Stimulated activated CD8-positive, alpha-beta memory T cell treated with anti-CD3 and anti-CD28 coated beads, Interleukin-12 subunit alpha, Interleukin-12 subunit beta, amount 100 ng/mL, for 4 hours (primary cell): ENCODE data around the gene ZKSCAN5.
A peak's percentile ranks its signal among the peaks of the same experiment; 100 is the strongest.
"Not testable (repeated sequence)": the region's sequence is repeated elsewhere in the genome, so short reads cannot be mapped to it uniquely, and the experiment has no call there.

ENCODE experiments used
- DNase-seq: peaks from one replicate; pipeline ENCODE4 v3.0.0-alpha.2; 2020; ENCODE audit warnings: low read depth

ZKSCAN5 gene

GRCh38 chr7:99498546-99498944, 5.9 kb upstream of the ZKSCAN5 start:
- DNase-seq, result no peak

GRCh38 chr7:99499371-99499720, 5.1 kb upstream of the ZKSCAN5 start:
- no peak for DNase-seq

DNA sequence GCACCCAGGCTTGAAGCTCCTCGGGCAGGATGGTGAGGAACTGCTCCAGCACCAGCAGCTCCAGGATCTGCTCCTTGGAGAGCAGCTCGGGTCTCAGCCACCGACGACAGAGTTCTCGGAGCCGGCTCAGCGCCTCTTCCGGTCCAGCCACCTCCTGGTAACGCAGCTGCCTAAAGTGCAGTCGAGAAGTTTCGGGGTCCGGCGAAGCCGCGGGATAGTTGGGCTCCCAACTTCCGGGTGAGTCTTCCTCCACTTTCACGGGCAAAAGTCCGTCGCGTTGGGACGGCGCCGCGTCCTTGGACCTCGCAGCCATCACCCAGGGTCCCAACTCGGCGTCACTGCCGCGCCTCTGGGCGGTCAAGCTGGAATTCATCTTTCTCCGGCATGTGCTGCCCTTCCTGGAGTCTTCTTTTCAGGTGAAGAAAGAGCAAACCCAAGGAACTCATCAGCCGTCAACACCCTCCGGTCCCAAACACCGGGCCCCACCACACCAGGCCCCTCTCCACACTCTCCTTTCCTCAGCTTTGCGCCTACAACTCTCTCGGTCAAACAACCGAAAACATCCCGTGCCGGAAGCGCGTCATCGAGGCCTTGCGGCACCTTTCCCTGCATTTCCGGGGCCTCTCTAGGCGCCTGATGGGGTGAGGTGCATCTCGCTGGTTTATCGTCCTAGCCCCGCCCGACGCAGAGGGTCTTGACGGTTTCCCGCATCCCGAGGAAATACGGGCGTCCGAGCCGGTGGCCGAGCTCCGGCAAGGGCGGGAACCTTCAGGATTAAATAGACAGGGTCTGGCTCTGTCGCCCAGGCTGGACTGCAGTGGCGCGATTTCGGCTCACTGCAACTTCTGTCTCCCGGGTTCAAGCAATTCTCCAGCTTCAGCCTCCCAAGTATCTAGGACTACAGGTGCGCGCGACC, 4.5 kb upstream of the ZKSCAN5 start, which contains the start of gene ZNF394:
Gene ZNF394 (minus strand): TSS at position 561 of the 916 bp plus-strand sequence. CDS start 188 bp downstream, at position 373.
- DNase-seq, result peak; percentile 75

- no peak for DNase-seq
Measured at GRCh38 chr7:99500637-99501009, 3.8 kb upstream of the ZKSCAN5 start.

DNA sequence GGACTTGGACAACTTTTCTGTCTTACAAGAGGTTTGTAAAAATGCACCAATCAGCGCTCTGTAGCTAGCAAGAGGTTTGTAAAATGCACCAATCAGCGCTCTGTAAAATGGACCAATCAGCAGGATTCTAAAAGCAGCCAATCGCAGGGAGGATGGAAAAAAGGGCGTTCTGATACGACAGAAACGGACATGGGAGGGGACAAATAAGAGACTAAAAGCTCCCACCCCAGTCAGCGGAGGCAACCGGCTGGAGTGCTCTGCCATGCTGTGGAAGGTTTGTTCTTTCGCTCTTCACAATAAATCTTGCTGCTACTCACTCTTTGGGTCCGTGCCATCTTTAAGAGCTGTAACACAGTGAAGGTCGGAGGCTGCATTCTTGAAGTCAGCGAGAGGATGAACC, 3.2 kb upstream of the ZKSCAN5 start:
- not testable (repeated sequence) for DNase-seq

GRCh38 chr7:99504281-99504602, 220 bp upstream of the ZKSCAN5 start:
- DNase-seq, result no peak

DNA sequence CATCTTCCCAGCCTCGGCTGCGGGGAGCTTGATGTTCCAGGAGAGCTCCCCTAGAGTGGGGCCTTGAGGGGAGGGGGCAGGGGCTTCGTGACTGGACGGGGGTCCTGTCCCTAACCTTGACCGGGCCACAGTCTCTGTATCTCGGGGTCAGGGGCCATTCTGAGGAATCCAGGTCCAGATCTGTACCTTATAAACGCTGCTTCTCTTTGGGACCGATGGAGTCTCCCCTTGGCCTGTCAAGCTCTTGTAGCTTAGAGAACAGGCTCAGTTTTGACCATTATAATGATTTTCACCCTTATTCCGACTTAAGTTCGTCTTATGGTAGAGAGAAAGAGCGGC, 831 bp downstream of the ZKSCAN5 start:
- DNase-seq, result no peak

- no peak for DNase-seq
Measured at GRCh38 chr7:99514050-99514449, 9.6 kb downstream of the ZKSCAN5 start.

- no peak for DNase-seq
Measured at GRCh38 chr7:99521399-99521798, 16.9 kb downstream of the ZKSCAN5 start.

GRCh38 chr7:99525713-99526440, 21.4 kb downstream of the ZKSCAN5 start:
- no peak for DNase-seq

- DNase-seq, result no peak
Measured at GRCh38 chr7:99531354-99531765, 26.9 kb downstream of the ZKSCAN5 start.

- DNase-seq, result no peak
Measured at GRCh38 chr7:99535667-99536066, 31.2 kb downstream of the ZKSCAN5 start.

DNA sequence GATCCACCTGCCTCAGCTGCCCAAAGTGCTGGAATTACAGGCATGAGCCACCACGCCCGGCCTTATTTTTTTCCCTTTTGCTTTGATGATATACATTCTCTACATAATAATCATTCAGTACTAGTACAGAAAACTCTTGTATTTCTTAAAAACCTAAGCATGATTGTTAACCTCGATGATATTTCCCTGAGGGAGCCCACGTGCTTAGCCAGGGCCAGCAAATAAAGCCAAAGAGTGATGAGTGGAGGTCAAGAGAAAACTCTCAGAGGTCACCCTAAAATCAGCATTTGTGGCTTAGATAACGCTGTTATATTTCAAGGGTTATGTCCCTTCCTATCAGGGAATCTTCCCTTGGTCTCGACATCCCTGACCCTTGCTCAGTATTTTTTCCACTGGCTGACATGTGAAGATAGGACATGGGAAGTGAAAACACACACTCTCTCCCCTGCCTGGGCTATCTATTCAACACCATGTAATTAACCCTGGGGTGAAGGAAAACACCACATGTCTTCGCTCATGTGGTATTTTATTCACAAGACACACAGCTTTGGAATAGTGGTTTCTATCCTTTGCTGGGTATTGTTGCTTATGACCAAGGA, 34.9 kb downstream of the ZKSCAN5 start:
- DNase-seq, result no peak

DNA sequence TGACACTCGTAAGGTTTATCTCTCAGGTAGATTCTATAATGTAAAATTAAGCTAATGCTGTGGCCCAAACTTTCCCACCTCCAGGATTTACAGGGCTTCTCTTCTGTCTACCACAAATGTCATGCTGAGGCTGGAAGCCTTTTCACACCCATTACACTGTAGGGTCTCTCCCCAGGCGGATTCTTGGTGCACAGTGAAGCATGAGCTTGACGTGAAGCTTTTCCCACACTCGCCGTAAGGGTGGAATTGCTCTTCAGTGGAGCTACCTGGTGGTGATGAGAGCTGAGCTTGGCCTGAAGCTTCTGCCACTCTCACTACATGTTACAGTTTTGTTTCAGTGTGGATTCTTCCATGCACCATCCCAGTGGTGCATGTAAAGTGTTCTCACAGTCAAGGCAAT, 36.1 kb downstream of the ZKSCAN5 start:
- no peak for DNase-seq

DNA sequence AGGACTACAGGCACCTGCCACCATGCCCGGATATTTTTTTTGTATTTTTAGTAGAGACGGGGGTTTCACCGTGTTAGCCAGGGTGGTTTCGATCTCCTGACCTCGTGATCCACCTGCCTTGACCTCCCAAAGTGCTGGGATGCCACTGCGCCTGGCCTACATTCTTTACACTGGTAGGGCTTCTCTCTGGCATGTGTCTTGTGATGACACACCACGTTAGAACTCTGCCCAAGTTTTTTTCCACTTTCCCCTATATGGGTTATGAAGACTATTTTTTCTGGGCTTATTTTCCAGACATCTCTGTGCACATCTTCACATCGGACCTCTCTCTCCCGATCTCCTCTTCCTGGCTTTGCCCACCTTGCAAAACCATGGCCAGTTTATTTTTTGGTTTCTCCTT, 36.8 kb downstream of the ZKSCAN5 start:
- DNase-seq, result no peak

DNA sequence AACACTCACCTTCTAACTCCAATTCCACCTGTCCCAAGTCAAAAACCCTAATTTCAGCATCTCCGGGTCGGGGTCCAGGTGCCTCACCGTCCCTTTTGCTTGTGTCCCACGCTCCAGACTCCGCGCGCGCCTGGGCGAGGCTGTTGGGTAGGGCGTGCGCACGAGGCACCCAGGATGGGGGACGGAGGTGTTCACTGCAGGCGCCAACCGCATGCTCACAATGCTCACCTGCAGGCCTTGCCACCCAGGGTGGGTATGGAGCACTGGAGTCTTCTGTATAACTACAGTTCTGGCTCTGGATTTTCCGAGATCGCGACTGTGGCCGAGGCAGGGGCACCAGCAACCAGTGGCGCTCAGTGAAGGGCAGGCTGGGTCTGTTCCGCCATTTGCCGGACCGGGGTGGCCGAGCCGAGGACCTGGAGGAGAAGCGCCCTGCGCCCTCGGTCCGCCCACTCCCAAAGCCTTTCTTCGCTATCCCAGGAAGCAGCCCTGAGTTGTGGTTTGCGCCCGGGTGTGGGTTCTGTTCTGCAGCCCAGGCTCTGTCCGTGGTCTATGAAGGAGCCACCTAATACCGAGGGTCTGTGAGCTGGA, 38.7 kb downstream of the ZKSCAN5 start:
- DNase-seq, result no peak

DNA sequence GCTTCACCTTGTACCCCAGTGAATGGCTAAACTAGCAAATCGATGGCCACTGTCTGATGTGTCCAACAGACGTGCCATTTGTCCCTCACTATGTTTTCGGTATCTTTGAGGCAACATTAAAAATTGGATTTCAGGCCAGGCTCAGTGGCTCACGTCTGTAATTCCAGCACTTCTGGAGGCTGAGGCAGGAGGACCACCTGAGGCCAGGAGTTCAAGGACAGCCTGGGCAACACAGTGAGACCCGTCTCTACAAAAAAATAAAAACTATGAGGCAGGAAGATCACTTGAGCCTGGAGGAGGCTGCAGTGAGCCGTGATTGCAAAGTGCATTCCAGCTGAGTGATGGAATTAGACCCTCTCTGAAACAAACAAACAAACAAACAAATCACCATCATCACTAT, 39.5 kb downstream of the ZKSCAN5 start:
- DNase-seq, result no peak

DNA sequence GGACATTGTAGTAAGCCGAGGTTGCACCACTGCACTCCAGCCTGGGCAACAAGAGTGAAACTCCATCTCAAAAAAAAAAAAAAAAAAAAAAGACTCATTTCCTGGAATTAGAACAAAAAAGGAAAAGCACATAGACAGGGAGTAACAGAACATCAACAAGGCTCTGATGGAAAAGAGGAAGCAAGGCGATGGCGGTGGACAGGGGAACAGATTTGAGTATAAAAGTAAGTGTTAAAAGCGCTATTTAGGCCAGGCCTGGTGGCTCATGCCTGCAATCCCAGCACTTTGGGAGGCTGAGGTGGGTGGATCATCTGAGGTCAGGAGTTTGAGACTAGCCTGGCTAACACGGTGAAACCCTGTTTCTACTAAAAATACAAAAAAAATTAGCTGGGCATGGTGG, 40.8 kb downstream of the ZKSCAN5 start:
- not testable (repeated sequence) for DNase-seq

- not testable (repeated sequence) for DNase-seq
Measured at GRCh38 chr7:99549545-99549944, 45.1 kb downstream of the ZKSCAN5 start.

DNA sequence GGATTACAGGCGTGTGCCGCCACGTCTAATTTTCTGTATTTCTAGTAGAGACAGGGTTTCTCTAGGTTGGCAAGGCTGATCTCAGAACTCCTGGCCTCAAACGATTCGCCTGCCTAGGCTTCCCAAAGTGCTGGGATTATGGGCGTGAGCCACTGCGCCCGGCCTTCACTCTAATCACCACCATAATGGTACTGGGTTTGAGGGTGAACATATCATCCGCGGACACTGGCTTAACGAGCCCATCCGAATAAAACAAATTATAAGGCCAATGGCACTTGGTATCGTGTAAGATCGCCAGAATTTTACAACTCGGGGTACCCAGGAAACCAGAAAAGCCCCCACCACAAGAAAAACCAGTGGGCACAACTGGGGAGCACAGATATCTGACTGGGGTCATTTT, 46.9 kb downstream of the ZKSCAN5 start:
- no peak for DNase-seq

DNA sequence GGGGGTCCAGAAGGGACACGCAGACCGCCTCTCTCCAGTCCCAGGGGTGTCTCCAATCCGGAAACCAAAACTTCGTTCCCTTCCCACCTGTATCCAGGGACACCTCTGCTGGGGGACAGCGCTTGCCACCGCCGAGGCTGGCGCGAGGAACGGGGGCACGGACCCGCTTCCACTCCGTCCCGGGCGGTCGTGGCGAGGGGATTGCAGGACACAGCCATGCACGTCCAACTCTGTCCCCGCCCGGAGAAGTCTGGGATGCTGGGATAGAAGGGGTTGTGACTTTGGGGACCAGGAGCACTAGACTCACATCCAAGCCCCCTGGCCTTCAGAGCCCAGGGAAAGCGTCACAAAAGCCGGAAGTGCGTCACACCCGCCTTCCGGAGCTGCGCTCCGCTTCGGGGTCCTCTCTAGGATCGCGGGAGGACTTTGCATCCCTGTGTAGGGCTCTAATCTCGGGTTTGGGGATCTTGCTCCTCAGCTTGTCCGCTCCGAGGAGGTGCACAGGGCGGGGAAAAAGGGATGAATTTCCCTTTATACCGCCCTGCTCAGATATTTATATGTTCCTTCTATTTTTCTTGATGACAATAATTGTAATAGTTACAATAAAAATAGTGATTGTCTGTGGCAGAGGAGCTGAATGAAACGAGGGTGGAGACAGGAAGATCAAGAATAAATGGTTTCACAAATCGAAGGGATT, 47.5 kb downstream of the ZKSCAN5 start, which contains the start of gene FAM200A:
Gene FAM200A (minus strand): TSS at position 348 of the 697 bp plus-strand sequence. CDS start 3,707 bp downstream, outside the sequence.
- DNase-seq, result peak; percentile 73

GRCh38 chr7:99553039-99553438, 48.6 kb downstream of the ZKSCAN5 start:
- no peak for DNase-seq
